Gastrocnemius medialis (tissue), 4 donors: Measurements from ENCODE around the gene VAV2.

Experiments
- CTCF ChIP-seq, 5 experiments: fragments of 450-650 bp in 3 of 5; fragments of 200-600 bp in 2 of 5; sonication (generic) in 2 of 5; IDR thresholded peaks in 4 of 5; conservative IDR thresholded peaks in 1 of 5; 1 replicate in 4 of 5; 2 replicates in 1 of 5; pipeline ENCODE4 v1.5.1; 2016 to 2019; ENCODE audit warnings: antibody characterized with exemption in 5 of 5, mild to moderate bottlenecking in 3 of 5, moderate library complexity in 3 of 5
- POLR2A ChIP-seq, 2 donors: fragments of 450-650 bp; IDR thresholded peaks; one replicate each; pipeline ENCODE4 v1.6.1; 2017; ENCODE audit warnings: antibody characterized with exemption in 2 of 2, mild to moderate bottlenecking in 2 of 2, moderate library complexity in 2 of 2

GRCh38 chr9:133777068-133777791, 214.9 kb downstream of the VAV2 start:
- no peak for TF ChIP-seq CTCF (IDR thresholded peaks at IDR 0.05 in 4 of 5, conservative IDR thresholded peaks at IDR 0.05 in 1 of 5)
- no peak for TF ChIP-seq POLR2A (IDR thresholded peaks at IDR 0.05)
